Ascending aorta (tissue), 2 donors: Measurements from ENCODE around the gene DBH. TPM values are rescaled to one million over a fixed set of nuclear protein-coding genes. Genes with fewer than 3 reads are reported as not detected.

ENCODE experiments used
- DNase-seq, 2 donors: peaks; one replicate each; pipeline ENCODE4 v3.0.0-alpha.2; 2019; ENCODE audit warnings: low spot score in 2 of 2
- H3K27ac ChIP-seq, 2 donors: fragments of 200-600 bp; sonication (generic); one replicate each; pipeline ENCODE4 v1.5.1; 2016 to 2017; ENCODE audit warnings: mild to moderate bottlenecking in 1 of 2
- H3K27me3 ChIP-seq: fragments of 200-600 bp; sonication (generic); one replicate; pipeline ENCODE4 v1.5.1; 2017
- H3K36me3 ChIP-seq, 2 donors: fragments of 200-600 bp; sonication (generic); one replicate each; pipeline ENCODE4 v1.5.1; 2016
- H3K4me1 ChIP-seq, 2 donors: fragments of 200-600 bp; sonication (generic); one replicate each; pipeline ENCODE4 v1.5.1; 2016 to 2017; ENCODE audit warnings: mild to moderate bottlenecking in 1 of 2
- H3K4me3 ChIP-seq, 2 donors: fragments of 200-600 bp; sonication (generic); one replicate each; pipeline ENCODE4 v1.5.1; 2016 to 2017; ENCODE audit warnings: mild to moderate bottlenecking in 1 of 2
- H3K9me3 ChIP-seq, 2 donors: fragments of 200-600 bp; sonication (generic); one replicate each; pipeline ENCODE4 v1.5.1; 2016
- intact Hi-C: fragments of 100-400 bp; cut with DNase I; formaldehyde crosslinking; loops from one replicate; pipeline ENCODE4 v1.15.1; 2023
- total RNA-seq: library from RNA; depleted of rRNA; stranded (reverse); fragments of >200 nt; gene quantifications from one replicate; pipeline ENCODE4 v1.1.0, GENCODE V29; 2016
- TF ChIP-seq, protein P1 (sequence below), 3 experiments: fragments of 200-600 bp in 2 of 3; fragments of 450-650 bp in 1 of 3; sonication (generic) in 2 of 3; IDR thresholded peaks; one replicate each; pipeline ENCODE4 v1.5.1; 2016 to 2019; ENCODE audit warnings: antibody characterized with exemption in 3 of 3, mild to moderate bottlenecking in 1 of 3, moderate library complexity in 1 of 3

The DBH gene
- total RNA-seq, 1 donor from 2014 or later, result not detected

DNA sequence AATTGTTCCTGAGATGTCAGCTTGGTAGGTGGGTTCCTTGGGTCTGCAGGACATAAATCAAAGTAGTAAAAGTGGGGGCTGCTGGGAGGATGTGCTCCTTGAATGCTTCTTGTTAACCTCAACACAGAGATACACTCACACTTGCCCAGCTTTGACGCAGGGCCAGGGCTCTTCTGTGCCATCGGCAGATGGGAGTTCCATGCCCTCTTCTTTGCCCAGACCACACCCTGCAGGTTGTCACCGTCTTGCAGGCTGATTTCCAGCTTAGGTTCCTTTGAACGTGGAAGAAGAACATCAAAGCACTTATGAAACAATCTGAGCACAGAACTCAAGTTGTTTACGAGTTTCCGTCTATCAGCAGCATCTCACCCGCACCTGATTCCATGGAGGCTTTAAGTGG is 11.0 kb downstream of the DBH start:
- TF ChIP-seq, protein P1, sequence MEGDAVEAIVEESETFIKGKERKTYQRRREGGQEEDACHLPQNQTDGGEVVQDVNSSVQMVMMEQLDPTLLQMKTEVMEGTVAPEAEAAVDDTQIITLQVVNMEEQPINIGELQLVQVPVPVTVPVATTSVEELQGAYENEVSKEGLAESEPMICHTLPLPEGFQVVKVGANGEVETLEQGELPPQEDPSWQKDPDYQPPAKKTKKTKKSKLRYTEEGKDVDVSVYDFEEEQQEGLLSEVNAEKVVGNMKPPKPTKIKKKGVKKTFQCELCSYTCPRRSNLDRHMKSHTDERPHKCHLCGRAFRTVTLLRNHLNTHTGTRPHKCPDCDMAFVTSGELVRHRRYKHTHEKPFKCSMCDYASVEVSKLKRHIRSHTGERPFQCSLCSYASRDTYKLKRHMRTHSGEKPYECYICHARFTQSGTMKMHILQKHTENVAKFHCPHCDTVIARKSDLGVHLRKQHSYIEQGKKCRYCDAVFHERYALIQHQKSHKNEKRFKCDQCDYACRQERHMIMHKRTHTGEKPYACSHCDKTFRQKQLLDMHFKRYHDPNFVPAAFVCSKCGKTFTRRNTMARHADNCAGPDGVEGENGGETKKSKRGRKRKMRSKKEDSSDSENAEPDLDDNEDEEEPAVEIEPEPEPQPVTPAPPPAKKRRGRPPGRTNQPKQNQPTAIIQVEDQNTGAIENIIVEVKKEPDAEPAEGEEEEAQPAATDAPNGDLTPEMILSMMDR (IDR thresholded peaks at IDR 0.05), result no peak
- no peaks in the 10 kb centered on the region for H3K9me3 ChIP-seq
- intact Hi-C loops, result no loop called here
- DNase-seq, result no peak
- H3K27me3 ChIP-seq, result no peaks in the 10 kb centered on the region
- H3K27ac ChIP-seq, result no peak overlapping the region
- no peaks in the 10 kb centered on the region for H3K4me1 ChIP-seq
- no peak overlapping the region for H3K4me3 ChIP-seq
- no peaks in the 10 kb centered on the region for H3K36me3 ChIP-seq

DNA sequence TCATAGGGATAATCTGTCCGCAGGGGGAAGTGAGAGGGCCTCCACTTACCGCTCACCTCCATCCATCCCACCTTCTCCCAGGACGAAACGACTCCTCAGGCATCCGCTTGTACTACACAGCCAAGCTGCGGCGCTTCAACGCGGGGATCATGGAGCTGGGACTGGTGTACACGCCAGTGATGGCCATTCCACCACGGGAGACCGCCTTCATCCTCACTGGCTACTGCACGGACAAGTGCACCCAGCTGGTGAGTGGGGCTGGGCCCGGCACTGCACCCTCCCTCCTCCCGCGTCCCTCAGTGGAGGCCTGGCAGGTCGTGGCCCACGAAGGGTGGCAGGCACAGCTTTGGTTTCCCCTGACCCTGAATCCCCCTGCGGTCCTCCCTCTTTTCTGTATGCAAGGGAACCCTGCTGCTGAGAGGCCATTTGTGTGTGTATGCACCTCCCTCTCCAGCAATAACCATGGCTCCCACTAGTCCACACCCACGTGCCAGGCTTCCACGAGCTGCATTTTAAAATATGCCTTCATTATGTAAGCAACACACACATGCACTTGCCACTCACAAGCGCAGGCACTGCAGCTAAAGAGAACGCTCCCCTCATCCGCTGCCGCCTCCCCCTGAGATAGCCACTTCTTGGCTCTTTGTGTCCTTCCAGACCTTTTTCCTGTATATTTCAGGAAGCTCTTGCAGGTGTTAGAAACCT is 11.8 kb downstream of the DBH start:
- intact Hi-C loops, result no loop called here
- Histone ChIP-seq H3K4me3 (no peak overlapping the region), H3K9me3 (no peaks in the 10 kb centered on the region), H3K4me1 (no peaks in the 10 kb centered on the region), H3K36me3 (no peaks in the 10 kb centered on the region), H3K27ac (no peak overlapping the region), H3K27me3 (no peaks in the 10 kb centered on the region)
- no peak for DNase-seq
- TF ChIP-seq, protein P1 (IDR thresholded peaks at IDR 0.05), result no peak

DNA sequence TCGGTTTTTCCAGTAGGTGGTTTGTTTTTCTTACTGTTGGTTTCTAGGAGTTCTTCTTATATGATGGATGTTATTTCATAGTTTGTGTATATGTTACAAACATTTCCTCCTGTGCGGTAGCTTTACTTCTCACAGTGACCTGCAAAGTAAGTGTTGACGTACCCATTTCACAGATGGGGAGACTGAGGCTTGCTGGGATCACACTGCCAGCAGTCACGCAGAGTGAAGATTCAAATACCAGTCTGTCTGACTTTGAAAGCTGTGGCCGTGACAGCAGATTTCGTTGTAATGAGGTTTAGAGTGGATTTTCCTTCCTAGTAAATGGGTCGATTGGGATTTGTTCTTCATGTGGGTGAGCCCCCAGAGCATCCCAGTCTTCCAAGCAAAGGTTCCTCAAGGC is 13.0 kb downstream of the DBH start:
- H3K27me3 ChIP-seq, result no peaks in the 10 kb centered on the region
- intact Hi-C loops, result no loop called here

GRCh38 chr9:133650026-133650425 is 13.9 kb downstream of the DBH start:
- no peaks in the 10 kb centered on the region for H3K27me3 ChIP-seq
- no peak overlapping the region for H3K27ac ChIP-seq
- no peaks in the 10 kb centered on the region for H3K36me3 ChIP-seq
- intact Hi-C loops, result no loop called here
- DNase-seq, result no peak
- no peak overlapping the region for H3K4me3 ChIP-seq
- H3K4me1 ChIP-seq, result no peaks in the 10 kb centered on the region
- H3K9me3 ChIP-seq, result no peaks in the 10 kb centered on the region
- TF ChIP-seq, protein P1 (IDR thresholded peaks at IDR 0.05), result no peak

More for the DNA sequence above, 13.0 kb downstream of the DBH start:
- DNase-seq, result no peak
- H3K36me3 ChIP-seq, result no peaks in the 10 kb centered on the region
- H3K4me3 ChIP-seq, result no peak overlapping the region
- TF ChIP-seq, protein P1 (IDR thresholded peaks at IDR 0.05), result no peak
- no peak overlapping the region for H3K27ac ChIP-seq
- no peaks in the 10 kb centered on the region for H3K4me1 ChIP-seq
- no peaks in the 10 kb centered on the region for H3K9me3 ChIP-seq

- Histone ChIP-seq H3K4me3 (no peak overlapping the region), H3K27ac (no peak overlapping the region), H3K27me3 (peaks cover 11% of the 10 kb centered on the region), H3K36me3 (no peaks in the 10 kb centered on the region), H3K9me3 (no peaks in the 10 kb centered on the region), H3K4me1 (peaks cover 0 to 3% of the 10 kb centered on the region in 2 donors)
- TF ChIP-seq, protein P1 (IDR thresholded peaks at IDR 0.05), result no peak
- intact Hi-C loops, result no loop called here
- no peak for DNase-seq
Observed at GRCh38 chr9:133653638-133654037, 17.5 kb downstream of the DBH start.
